DND-41 (cell line): ENCODE data around the gene DCTN1.

Source experiments
- CTCF ChIP-seq: IDR thresholded peaks from 2 replicates; pipeline ENCODE4 v1.5.1; 2012; ENCODE audit warnings: borderline replicate concordance, low read length, moderate library complexity, mild to moderate bottlenecking; ENCODE audit not compliant: poor library complexity, severe bottlenecking; ENCODE audit errors: extremely low read depth
- EZH2 ChIP-seq: IDR thresholded peaks from 3 replicates; pipeline ENCODE4 v1.6.1; 2012; ENCODE audit warnings: borderline replicate concordance, low read depth, mild to moderate bottlenecking, moderate library complexity, low read length, inconsistent platforms; ENCODE audit not compliant: severe bottlenecking

- TF ChIP-seq CTCF = no peak
- TF ChIP-seq EZH2 = no peak
These were observed 66.0 kb downstream of the DCTN1 start for GRCh38 chr2:74314107-74314506.
